MM.1S (cell line): ENCODE measurements around the gene IFRD2.

Experiments used
- CTCF ChIP-seq: fragments of 300-600 bp; sonication (generic); IDR thresholded peaks from 2 replicates; pipeline ENCODE4 v1.5.1; 2016; ENCODE audit warnings: antibody characterized with exemption, low read length, mixed read lengths
- EZH2 ChIP-seq: fragments of 300-600 bp; sonication (generic); optimal IDR thresholded peaks from 2 replicates; pipeline ENCODE3; 2017; ENCODE audit warnings: low read depth, mild to moderate bottlenecking, antibody characterized with exemption, low read length, mixed read lengths
- EZH2phosphoT487 ChIP-seq: fragments of 300-600 bp; sonication (generic); IDR thresholded peaks from 2 replicates; pipeline ENCODE4 v1.6.1; 2018; ENCODE audit warnings: antibody characterized with exemption, low read length

GRCh38 chr3:50260027-50260941 lies 31.9 kb downstream of the IFRD2 start:
- peak; percentile 91 for TF ChIP-seq CTCF
- no peak for TF ChIP-seq EZH2
- TF ChIP-seq EZH2phosphoT487, result no peak
